Mesothelial cell of epicardium (in vitro differentiated cells): ENCODE measurements around the gene LRRC73. TPM values are rescaled to one million over a fixed set of nuclear protein-coding genes. Genes with fewer than 3 reads are reported as not detected.

ENCODE experiments used
- DNase-seq, 2 experiments: peaks; one replicate each; pipeline ENCODE4 v3.0.0; 2021; ENCODE audit warnings: low spot score in 2 of 2; ENCODE audit not compliant: unreplicated experiment in 2 of 2
- H3K27ac Mint-ChIP-seq: 2 replicates; pipeline ENCODE4 v1.8.0; 2021; ENCODE audit warnings: mixed read lengths
- H3K27me3 Mint-ChIP-seq: 2 replicates; pipeline ENCODE4 v1.8.0; 2021; ENCODE audit warnings: low read depth, mixed read lengths
- H3K36me3 Mint-ChIP-seq: 2 replicates; pipeline ENCODE4 v1.8.0; 2021; ENCODE audit warnings: mixed read lengths
- H3K4me1 Mint-ChIP-seq: 2 replicates; pipeline ENCODE4 v1.8.0; 2021; ENCODE audit warnings: mixed read lengths
- H3K4me3 Mint-ChIP-seq: 2 replicates; pipeline ENCODE4 v1.8.0; 2021; ENCODE audit warnings: mild to moderate bottlenecking, moderate library complexity, mixed read lengths
- H3K9me3 Mint-ChIP-seq: 2 replicates; pipeline ENCODE4 v1.8.0; 2021; ENCODE audit warnings: mixed read lengths
- CTCF ChIP-seq: fragments of 200-600 bp; sonication (generic); IDR thresholded peaks from one replicate; pipeline ENCODE4 v1.5.0; 2021; ENCODE audit warnings: antibody characterized with exemption; ENCODE audit not compliant: unreplicated experiment
- total RNA-seq: library from RNA; stranded (reverse); gene quantifications from 3 replicates; pipeline ENCODE4 v1.2.1, GENCODE V29; 2021

Gene LRRC73
- total RNA-seq, 1 donor from 2014 or later, result 0.60 TPM

- DNase-seq, result no peak
- no peaks in the 10 kb centered on the region for H3K27me3 Mint-ChIP-seq
- no peak overlapping the region for H3K27ac Mint-ChIP-seq
- H3K9me3 Mint-ChIP-seq, result no peaks in the 10 kb centered on the region
- peaks cover 22% of the 10 kb centered on the region for H3K4me1 Mint-ChIP-seq
- no peak for TF ChIP-seq CTCF
- peaks cover 31% of the 10 kb centered on the region for H3K36me3 Mint-ChIP-seq
- H3K4me3 Mint-ChIP-seq, result no peak overlapping the region
These were observed 6.2 kb upstream of the LRRC73 start for GRCh38 chr6:43516367-43516696.

GRCh38 chr6:43515808-43516207, 5.7 kb upstream of the LRRC73 start:
- DNase-seq, result no peak
- Mint-ChIP-seq H3K36me3 (peaks cover 29% of the 10 kb centered on the region), H3K27me3 (no peaks in the 10 kb centered on the region), H3K4me3 (no peak overlapping the region), H3K27ac (no peak overlapping the region), H3K9me3 (no peaks in the 10 kb centered on the region), H3K4me1 (peaks cover 22% of the 10 kb centered on the region)
- TF ChIP-seq CTCF, result no peak

GRCh38 chr6:43511824-43512415, 1.8 kb upstream of the LRRC73 start:
- Mint-ChIP-seq H3K27me3 (peaks cover 24% of the 10 kb centered on the region), H3K4me1 (peaks cover 26% of the 10 kb centered on the region), H3K9me3 (no peaks in the 10 kb centered on the region), H3K36me3 (peaks cover 22% of the 10 kb centered on the region), H3K27ac (no peak overlapping the region), H3K4me3 (peak overlapping the region; percentile 7)
- no peak for DNase-seq
- no peak for TF ChIP-seq CTCF

- peaks cover 22% of the 10 kb centered on the region for H3K4me1 Mint-ChIP-seq
- H3K4me3 Mint-ChIP-seq, result peak overlapping the region; percentile 67
- H3K9me3 Mint-ChIP-seq, result no peaks in the 10 kb centered on the region
- H3K36me3 Mint-ChIP-seq, result peaks cover 21% of the 10 kb centered on the region
- no peak for DNase-seq
- peaks cover 24% of the 10 kb centered on the region for H3K27me3 Mint-ChIP-seq
- no peak overlapping the region for H3K27ac Mint-ChIP-seq
- TF ChIP-seq CTCF, result no peak
These were observed 649 bp upstream of the LRRC73 start for GRCh38 chr6:43510827-43511163.

- Mint-ChIP-seq H3K27me3 (peaks cover 24% of the 10 kb centered on the region), H3K36me3 (peaks cover 16% of the 10 kb centered on the region), H3K4me3 (peak overlapping the region; percentile 78), H3K4me1 (peaks cover 9% of the 10 kb centered on the region), H3K9me3 (no peaks in the 10 kb centered on the region), H3K27ac (peak overlapping the region; percentile 11)
- TF ChIP-seq CTCF, result no peak
- no peak for DNase-seq
These were observed 783 bp downstream of the LRRC73 start for GRCh38 chr6:43509142-43509983.
